HG02938 (cell line): Measurements from ENCODE around the gene AGBL4.

Experiments used
- ATAC-seq: cut with Tn5 transposase; IDR thresholded peaks from one replicate; pipeline ENCODE4 v1.9.1; 2021; ENCODE audit warnings: mild to moderate bottlenecking, moderate library complexity; ENCODE audit not compliant: unreplicated experiment

AGBL4 gene

GRCh38 chr1:48673332-48674105 is 1350.2 kb downstream of the AGBL4 start:
- no peak for ATAC-seq

- ATAC-seq, result no peak
Measured at GRCh38 chr1:48671578-48671977, 1352.2 kb downstream of the AGBL4 start.

GRCh38 chr1:48670234-48671020 is 1353.3 kb downstream of the AGBL4 start:
- ATAC-seq, result no peak

- ATAC-seq, result no peak
Measured at GRCh38 chr1:48668339-48668738, 1355.4 kb downstream of the AGBL4 start.

- ATAC-seq, result no peak
Measured at GRCh38 chr1:48667782-48668181, 1356.0 kb downstream of the AGBL4 start.

- no peak for ATAC-seq
Measured at GRCh38 chr1:48665708-48666407, 1357.9 kb downstream of the AGBL4 start.

- ATAC-seq, result no peak
Measured at GRCh38 chr1:48661726-48662463, 1361.9 kb downstream of the AGBL4 start.

- no peak for ATAC-seq
Measured at GRCh38 chr1:48659801-48660200, 1364.0 kb downstream of the AGBL4 start.

GRCh38 chr1:48657413-48657812 is 1366.3 kb downstream of the AGBL4 start:
- no peak for ATAC-seq

- ATAC-seq, result no peak
Measured at GRCh38 chr1:48654606-48655210, 1369.0 kb downstream of the AGBL4 start.

GRCh38 chr1:48652334-48652733 is 1371.4 kb downstream of the AGBL4 start:
- no peak for ATAC-seq

GRCh38 chr1:48649880-48650279 is 1373.9 kb downstream of the AGBL4 start:
- ATAC-seq, result no peak

- no peak for ATAC-seq
Measured at GRCh38 chr1:48645883-48646282, 1377.9 kb downstream of the AGBL4 start.

GRCh38 chr1:48644905-48645605 is 1378.7 kb downstream of the AGBL4 start:
- ATAC-seq, result no peak

- ATAC-seq, result no peak
Measured at GRCh38 chr1:48644190-48644900, 1379.4 kb downstream of the AGBL4 start.

- no peak for ATAC-seq
Measured at GRCh38 chr1:48643193-48643592, 1380.6 kb downstream of the AGBL4 start.

GRCh38 chr1:48640836-48641492 is 1382.8 kb downstream of the AGBL4 start:
- ATAC-seq, result no peak

- ATAC-seq, result no peak
Measured at GRCh38 chr1:48629867-48630266, 1393.9 kb downstream of the AGBL4 start.

GRCh38 chr1:48627486-48627885 is 1396.3 kb downstream of the AGBL4 start:
- no peak for ATAC-seq
